ENCODE results near the gene SERPINB6. TPM values are rescaled to one million over a fixed set of nuclear protein-coding genes. Genes with fewer than 3 reads are reported as not detected.

Gene SERPINB6
- total and polyA plus RNA-seq, 9 of the 15 experiments (the other 6 are each of a cell fraction or from before 2014, with no cell fraction given), result 86.6 to 211 (median 143) TPM

- FAIRE-seq, result no peak
- Histone ChIP-seq H3K27me3 (ENCODE audit: control insufficient read depth in 2 of 2, insufficient read depth in 2 of 2, low read length in 2 of 2) (no peaks in the 10 kb centered on the region), H3K4me1 (replicated peaks in 1 of 2; ENCODE audit: control insufficient read depth in 2 of 2, insufficient read depth in 2 of 2, low read length in 2 of 2) (peaks cover 32 to 35% of the 10 kb centered on the region in 2 experiments), H2AFZ (ENCODE audit: low read depth, low read length) (peak overlapping the region; percentile 36; the same call in 1 of the 2 replicates), H3K9me3 (replicated peaks; ENCODE audit: control insufficient read depth, insufficient read depth, low read depth, low read length) (no peaks in the 10 kb centered on the region; the same call in 1 of the 2 replicates), H4K20me1 (replicated peaks; ENCODE audit: control insufficient read depth, insufficient read depth, low read length) (no peaks in the 10 kb centered on the region), H3K36me3 (ENCODE audit: control insufficient read depth, insufficient read depth, low read length) (peaks cover 9% of the 10 kb centered on the region; the same call in 1 of the 3 replicates), H3K79me2 (ENCODE audit: control insufficient read depth, insufficient read depth, low read length) (peaks cover 28% of the 10 kb centered on the region), H3K4me2 (ENCODE audit: insufficient read depth, low read length) (peak overlapping the region; percentile 55), H3K27ac (ENCODE audit: extremely low read depth, low read depth, low read length) (peak overlapping the region; percentile 99), H3K9ac (ENCODE audit: insufficient read depth in 1 of 2, low read depth in 2 of 2, low read length in 2 of 2) (peak overlapping the region; percentile 75 to 97; a peak in 3 of 4 replicates), H3K4me3 (no peak overlapping the region), H3K9me1 (ENCODE audit: control insufficient read depth, insufficient read depth, low read length) (no peaks in the 10 kb centered on the region)
- 63% methylated on average over 6 of the region's 6 CpGs for WGBS (ENCODE audit: insufficient coverage, low coverage, missing lambda C conversion rate)
- peak in 1 of 4 experiments; percentile 37 for DNase-seq (ENCODE audit: extremely low read depth in 1 of 4, low spot score in 3 of 4)
- ChIA-PET CTCF (ENCODE audit: low intra/inter-chr PET ratio) (no interaction called here), POLR2A (interaction anchor here (1.0 to 9.0 kb wide), 8 partner anchors 8 to 152 kb away, joined by 3 to 95 read pairs (median 4); partner anchors contain the start of genes NQO2, RIPK1, SERPINB1 and SERPINB6)
- ATAC-seq, result no peak
- no TSS peak for BruUV-seq (replicated peaks)
- in situ Hi-C loops (cut with MboI), result loop anchor here (10.0 kb wide), 2 partner anchors 132 to 262 kb away; partner anchors contain the start of gene PSMG4
- intact Hi-C loops (cut with micrococcal nuclease), result loop anchor here (10.0 kb wide), 1 partner anchor 262 kb away; the partner anchor contains the start of gene PSMG4
- TF ChIP-seq ATF3 (IDR thresholded peaks at IDR 0.05) (no peak), ATF3 (CRISPR knock-in tag; conservative IDR thresholded peaks at IDR 0.05) (no peak), PCBP1 (IDR thresholded peaks at IDR 0.05; ENCODE audit: low read depth, low read length, poor library complexity, severe bottlenecking) (no peak), CEBPZ (IDR thresholded peaks at IDR 0.05; ENCODE audit: borderline replicate concordance, low read depth, low read length) (no peak), FOXK1 (CRISPR knock-in tag; IDR thresholded peaks at IDR 0.05; ENCODE audit: borderline replicate concordance) (0 out of 2 replicates have a peak, but pooled peaks have one; percentile 27), BDP1 (IDR thresholded peaks at IDR 0.05; ENCODE audit: insufficient read depth, insufficient read length) (no peak), ZNF592 (IDR thresholded peaks at IDR 0.05) (peak; percentile 85), MYC (IDR thresholded peaks at IDR 0.05; ENCODE audit: low read depth, low read length) (no peak), MYC (CRISPR knock-in tag; IDR thresholded peaks at IDR 0.05; ENCODE audit: borderline replicate concordance, low read depth) (peak; percentile 47; the same call in 1 of the 2 replicates)
Observed at GRCh38 chr6:2992330-2992979, 21.1 kb upstream of the SERPINB6 start.

All from K562 (cell line).